H1 (cell line): Measurements from ENCODE around the gene FAM167B.

Experiments used
- BACH1 ChIP-seq: IDR thresholded peaks from 2 replicates; pipeline ENCODE4 v1.6.1; 2012; ENCODE audit warnings: low read length, improper control_type of control experiment
- CEBPB ChIP-seq: IDR thresholded peaks from 2 replicates; pipeline ENCODE4 v1.6.1; 2012; ENCODE audit warnings: low read depth, low read length
- CHD2 ChIP-seq: IDR thresholded peaks from 2 replicates; pipeline ENCODE4 v1.6.1; 2012; ENCODE audit warnings: low read length, improper control_type of control experiment
- CTCF ChIP-seq, 3 experiments: IDR thresholded peaks; 1 replicate in 2 of 3; 2 replicates in 1 of 3; pipeline versions ENCODE4 v1.5.1 to v1.6.1; 2011; ENCODE audit warnings: low read length in 3 of 3, mild to moderate bottlenecking in 3 of 3, inconsistent platforms in 2 of 3, low read depth in 1 of 3, moderate library complexity in 1 of 3; ENCODE audit not compliant: insufficient read depth in 1 of 3; ENCODE audit errors: control extremely low read depth in 1 of 3
- EP300 ChIP-seq, 2 experiments: IDR thresholded peaks; 1 replicate in 1 of 2; 2 replicates in 1 of 2; pipeline ENCODE4 v1.6.1; 2011 to 2012; ENCODE audit warnings: low read depth in 2 of 2, low read length in 2 of 2, mild to moderate bottlenecking in 2 of 2, borderline replicate concordance in 1 of 2, inconsistent platforms in 1 of 2, moderate library complexity in 1 of 2
- JUN ChIP-seq: IDR thresholded peaks from 2 replicates; pipeline ENCODE4 v1.6.1; 2011; ENCODE audit warnings: low read depth, mild to moderate bottlenecking, improper control_type of control experiment, low read length
- POLR2A ChIP-seq, 2 experiments: IDR thresholded peaks; 1 replicate in 1 of 2; 2 replicates in 1 of 2; pipeline ENCODE4 v1.6.1; 2011; ENCODE audit warnings: low read depth in 2 of 2, low read length in 2 of 2, mild to moderate bottlenecking in 2 of 2; ENCODE audit errors: control extremely low read depth in 1 of 2
- RFX5 ChIP-seq: IDR thresholded peaks from 2 replicates; pipeline ENCODE4 v1.6.1; 2011; ENCODE audit warnings: low read depth, low read length, improper control_type of control experiment, borderline replicate concordance
- SAP30 ChIP-seq: fragments of 300-600 bp; sonication (generic); IDR thresholded peaks from 2 replicates; pipeline ENCODE4 v1.7.1; 2012; ENCODE audit warnings: low read length, moderate library complexity, mild to moderate bottlenecking, inconsistent platforms; ENCODE audit not compliant: insufficient read depth, insufficient replicate concordance
- SP2 ChIP-seq: IDR thresholded peaks from 2 replicates; pipeline ENCODE4 v1.6.1; 2012; ENCODE audit warnings: mild to moderate bottlenecking, low read length, inconsistent platforms

- no peak for TF ChIP-seq SP2
- no peak; the same call in 1 of the 2 replicates for TF ChIP-seq BACH1
- no peak for TF ChIP-seq CEBPB
- TF ChIP-seq EP300 (IDR thresholded peaks at IDR 0.05; ENCODE audit: borderline replicate concordance in 1 of 2, low read depth in 2 of 2, low read length in 2 of 2): 0 out of 3 replicates have a peak, but pooled peaks of 1 of the 2 experiments have one; percentile 25
- TF ChIP-seq CTCF (IDR thresholded peaks at IDR 0.05; ENCODE audit: control extremely low read depth in 1 of 3, insufficient read depth in 1 of 3, low read depth in 1 of 3, low read length in 3 of 3): peak in 2 of 3 experiments; percentile 31 to 43; a peak in 2 of 4 replicates
- TF ChIP-seq POLR2A (IDR thresholded peaks at IDR 0.05; ENCODE audit: control extremely low read depth in 1 of 2, low read depth in 2 of 2, low read length in 2 of 2): peak in 1 of 2 experiments; percentile 90; a peak in 2 of 3 replicates
- TF ChIP-seq JUN: no peak
- no peak for TF ChIP-seq SAP30
- TF ChIP-seq RFX5: no peak
- no peak for TF ChIP-seq CHD2
These were observed 41.3 kb upstream of the FAM167B start, which contains the start of gene IQCC for GRCh38 chr1:32205401-32206370.
